ENCODE data around the gene SEPHS1. TPM values are rescaled to one million over a fixed set of nuclear protein-coding genes. Genes with fewer than 3 reads are reported as not detected.

The SEPHS1 gene
- total RNA-seq, 2 donors from 2014 or later: 127 to 268 TPM

GRCh38 chr10:13271552-13272163 is 76.4 kb downstream of the SEPHS1 start:
- Mint-ChIP-seq H3K27me3 (ENCODE audit: insufficient read depth) (no peaks in the 10 kb centered on the region), H3K4me1 (peaks cover 20% of the 10 kb centered on the region), H3K4me3 (no peak overlapping the region), H3K36me3 (ENCODE audit: low read depth) (no peaks in the 10 kb centered on the region), H3K27ac (peak overlapping the region; percentile 77), H3K9me3 (peaks cover 2% of the 10 kb centered on the region)
- no peaks in the 10 kb centered on the region for H3K4me1 ChIP-seq (ENCODE audit: control insufficient read depth, insufficient read depth, low read length)
- H3K27me3 ChIP-seq (ENCODE audit: control insufficient read depth, insufficient read depth, low read length, poor library complexity, severe bottlenecking): no peaks in the 10 kb centered on the region
- no peaks in the 10 kb centered on the region for H3K9me3 ChIP-seq (ENCODE audit: control insufficient read depth, low read length)
- H3K9ac ChIP-seq (ENCODE audit: extremely low read depth, low read length, poor library complexity, severe bottlenecking): no peak overlapping the region
- peak; percentile 95 for DNase-seq
- WGBS, 2 experiments (ENCODE audit: insufficient coverage in 1 of 2, insufficient read length in 1 of 2): 53 to 92% methylated on average over 2 to 12 of the region's 14 CpGs
- no peak overlapping the region for H3K27ac ChIP-seq (ENCODE audit: low read depth, low read length)
- TF ChIP-seq CTCF (conservative IDR thresholded peaks at IDR 0.05): peak; percentile 83
- no peak overlapping the region for H3K4me3 ChIP-seq (ENCODE audit: low read length)
- H3K36me3 ChIP-seq (ENCODE audit: control insufficient read depth, insufficient read depth, low read length): no peaks in the 10 kb centered on the region

GRCh38 chr10:13270877-13271551 is 77.1 kb downstream of the SEPHS1 start:
- H3K36me3 Mint-ChIP-seq (ENCODE audit: low read depth): no peaks in the 10 kb centered on the region
- H3K9me3 Mint-ChIP-seq: peaks cover under 1% of the 10 kb centered on the region

GRCh38 chr10:13268841-13269240 is 79.3 kb downstream of the SEPHS1 start:
- peak; percentile 55 for DNase-seq
- Histone ChIP-seq H3K4me1 (ENCODE audit: control insufficient read depth, insufficient read depth, low read length) (no peaks in the 10 kb centered on the region), H3K4me3 (ENCODE audit: low read length) (no peak overlapping the region), H3K27me3 (ENCODE audit: control insufficient read depth, insufficient read depth, low read length, poor library complexity, severe bottlenecking) (no peaks in the 10 kb centered on the region), H3K36me3 (ENCODE audit: control insufficient read depth, insufficient read depth, low read length) (no peaks in the 10 kb centered on the region), H3K27ac (ENCODE audit: low read depth, low read length) (no peak overlapping the region), H3K9ac (ENCODE audit: extremely low read depth, low read length, poor library complexity, severe bottlenecking) (no peak overlapping the region), H3K9me3 (ENCODE audit: control insufficient read depth, low read length) (no peaks in the 10 kb centered on the region)
- Mint-ChIP-seq H3K27me3 (ENCODE audit: insufficient read depth) (peaks cover under 1% of the 10 kb centered on the region), H3K36me3 (ENCODE audit: low read depth) (no peaks in the 10 kb centered on the region), H3K27ac (peak overlapping the region; percentile 71), H3K9me3 (no peaks in the 10 kb centered on the region), H3K4me1 (peaks cover 20% of the 10 kb centered on the region), H3K4me3 (no peak overlapping the region)
- TF ChIP-seq CTCF (conservative IDR thresholded peaks at IDR 0.05): no peak
- WGBS, 2 experiments (ENCODE audit: insufficient coverage in 1 of 2, insufficient read length in 1 of 2): 48 to 64% methylated on average over 2 to 3 of the region's 3 CpGs

More at GRCh38 chr10:13270877-13271551, 77.1 kb downstream of the SEPHS1 start:
- DNase-seq: no peak
- H3K36me3 ChIP-seq (ENCODE audit: control insufficient read depth, insufficient read depth, low read length): no peaks in the 10 kb centered on the region
- Mint-ChIP-seq H3K4me1 (peaks cover 20% of the 10 kb centered on the region), H3K27me3 (ENCODE audit: insufficient read depth) (no peaks in the 10 kb centered on the region), H3K27ac (no peak overlapping the region), H3K4me3 (no peak overlapping the region)
- no peaks in the 10 kb centered on the region for H3K9me3 ChIP-seq (ENCODE audit: control insufficient read depth, low read length)
- TF ChIP-seq CTCF (conservative IDR thresholded peaks at IDR 0.05): no peak
- H3K27me3 ChIP-seq (ENCODE audit: control insufficient read depth, insufficient read depth, low read length, poor library complexity, severe bottlenecking): no peaks in the 10 kb centered on the region
- 86 to 92% methylated on average over 5 to 9 of the region's 9 CpGs for WGBS, 2 experiments (ENCODE audit: insufficient coverage in 1 of 2, insufficient read length in 1 of 2)
- H3K4me1 ChIP-seq (ENCODE audit: control insufficient read depth, insufficient read depth, low read length): no peaks in the 10 kb centered on the region
- no peak overlapping the region for H3K9ac ChIP-seq (ENCODE audit: extremely low read depth, low read length, poor library complexity, severe bottlenecking)
- no peak overlapping the region for H3K4me3 ChIP-seq (ENCODE audit: low read length)
- no peak overlapping the region for H3K27ac ChIP-seq (ENCODE audit: low read depth, low read length)
